Liver (tissue), 9 donors: ENCODE data around the gene SEC62. TPM values are rescaled to one million over a fixed set of nuclear protein-coding genes. Genes with fewer than 3 reads are reported as not detected.

ENCODE experiments used
- DNase-seq: peaks from one replicate; pipeline ENCODE4 v3.0.0-alpha.2; 2017; ENCODE audit warnings: low spot score
- H3K27ac ChIP-seq, 2 donors: one replicate each; pipeline ENCODE4 v1.7.0; 2013; ENCODE audit warnings: inconsistent platforms in 2 of 2, low read length in 2 of 2, control low read depth in 1 of 2, low read depth in 1 of 2, mild to moderate bottlenecking in 1 of 2
- H3K27me3 ChIP-seq, 4 donors: one replicate each; pipeline versions ENCODE4 v1.6.1 to v1.7.0; 2013; ENCODE audit warnings: low read length in 3 of 4, inconsistent platforms in 1 of 4, mild to moderate bottlenecking in 1 of 4, moderate library complexity in 1 of 4; ENCODE audit not compliant: control insufficient read depth in 4 of 4, insufficient read depth in 4 of 4
- H3K36me3 ChIP-seq, 4 donors: one replicate each; pipeline versions ENCODE4 v1.6.1 to v1.7.0; 2013; ENCODE audit warnings: low read length in 3 of 4, mild to moderate bottlenecking in 3 of 4, low read depth in 1 of 4, moderate library complexity in 1 of 4; ENCODE audit not compliant: control insufficient read depth in 4 of 4, insufficient read depth in 3 of 4
- H3K4me1 ChIP-seq, 4 donors: one replicate each; pipeline versions ENCODE4 v1.6.1 to v1.7.0; 2013; ENCODE audit warnings: low read length in 3 of 4, mild to moderate bottlenecking in 3 of 4, moderate library complexity in 1 of 4; ENCODE audit not compliant: control insufficient read depth in 4 of 4, insufficient read depth in 4 of 4
- H3K4me3 ChIP-seq, 3 donors: one replicate each; pipeline versions ENCODE4 v1.6.1 to v1.7.0; 2013; ENCODE audit warnings: low read length in 3 of 3, control low read depth in 1 of 3, low read depth in 1 of 3, mild to moderate bottlenecking in 1 of 3
- H3K9ac ChIP-seq, 2 donors: one replicate each; pipeline ENCODE4 v1.7.0; 2013; ENCODE audit warnings: low read length in 2 of 2, mild to moderate bottlenecking in 2 of 2, moderate library complexity in 2 of 2, control low read depth in 1 of 2, low read depth in 1 of 2
- H3K9me3 ChIP-seq, 4 donors: one replicate each; pipeline versions ENCODE4 v1.6.1 to v1.7.0; 2013; ENCODE audit warnings: low read length in 3 of 4; ENCODE audit not compliant: control insufficient read depth in 4 of 4
- EGR1 ChIP-seq, 2 donors: IDR thresholded peaks; 2 replicates each; pipeline ENCODE4 v1.6.1; 2016 to 2018; ENCODE audit warnings: antibody characterized with exemption in 2 of 2, low read depth in 2 of 2
- FOXA1 ChIP-seq: IDR thresholded peaks from 2 replicates; pipeline ENCODE4 v1.6.1; 2016; ENCODE audit warnings: antibody characterized with exemption
- GABPA ChIP-seq, 2 donors: IDR thresholded peaks in 1 of 2; conservative IDR thresholded peaks in 1 of 2; 2 replicates each; pipeline ENCODE4 v1.6.1; 2016; ENCODE audit warnings: antibody characterized with exemption in 2 of 2, mild to moderate bottlenecking in 1 of 2, moderate library complexity in 1 of 2
- HNF4A ChIP-seq, 2 donors: conservative IDR thresholded peaks; 2 replicates each; pipeline ENCODE4 v1.6.1; 2016; ENCODE audit warnings: antibody characterized with exemption in 2 of 2, mild to moderate bottlenecking in 2 of 2
- HNF4G ChIP-seq: IDR thresholded peaks from 2 replicates; pipeline ENCODE4 v1.6.1; 2016; ENCODE audit warnings: antibody characterized with exemption
- JUND ChIP-seq, 2 donors: IDR thresholded peaks; 2 replicates each; pipeline ENCODE4 v1.6.1; 2016; ENCODE audit warnings: antibody characterized with exemption in 2 of 2
- NR2F2 ChIP-seq: IDR thresholded peaks from 2 replicates; pipeline ENCODE4 v1.6.1; 2016; ENCODE audit warnings: antibody characterized with exemption
- RAD21 ChIP-seq, 2 donors: IDR thresholded peaks; 2 replicates each; pipeline ENCODE4 v1.6.1; 2016; ENCODE audit warnings: antibody characterized with exemption in 2 of 2, mild to moderate bottlenecking in 2 of 2
- RXRA ChIP-seq, 2 donors: IDR thresholded peaks; 2 replicates each; pipeline ENCODE4 v1.6.1; 2017 to 2018; ENCODE audit warnings: antibody characterized with exemption in 2 of 2, mild to moderate bottlenecking in 1 of 2
- SP1 ChIP-seq: IDR thresholded peaks from 2 replicates; pipeline ENCODE4 v1.6.1; 2018; ENCODE audit warnings: antibody characterized with exemption, mild to moderate bottlenecking
- TAF1 ChIP-seq: conservative IDR thresholded peaks from 2 replicates; pipeline ENCODE4 v1.6.1; 2016; ENCODE audit warnings: antibody characterized with exemption, mild to moderate bottlenecking
- YY1 ChIP-seq: IDR thresholded peaks from 2 replicates; pipeline ENCODE4 v1.6.1; 2016; ENCODE audit warnings: antibody characterized with exemption, mild to moderate bottlenecking
- WGBS: extraction: QIAGEN DNeasy Blood & Tissue Kit; methylation state at CpG from one replicate; pipeline ENCODE4 v1.1.7; 2013; 5-methylcytosine and 5-hydroxymethylcytosine counted together
- polyA plus RNA-seq, 2 donors: library from polyadenylated mRNA; stranded (reverse) in 1 of 2; unstranded in 1 of 2; fragments of 200-250 nt in 1 of 2; fragments of >200 nt in 1 of 2; fragmentation: Nextera tagmentation in 1 of 2; extraction: Ambion mirVana in 1 of 2; gene quantifications; one replicate each; pipeline versions ENCODE4 v1.2.1 to v1.2.3, GENCODE V29; 2013 to 2015
- total RNA-seq, 2 donors: library from RNA; depleted of rRNA; stranded (reverse); fragments of >200 nt; gene quantifications; one replicate each; pipeline ENCODE4 v1.2.3, GENCODE V29; 2014
- TF ChIP-seq, protein P1 (sequence below): IDR thresholded peaks from 2 replicates; pipeline ENCODE4 v1.6.1; 2016; ENCODE audit warnings: antibody characterized with exemption
- TF ChIP-seq, protein P2 (sequence below): fragments of 150-350 bp; IDR thresholded peaks from 2 replicates; pipeline ENCODE4 v1.5.1; 2017; ENCODE audit warnings: improper control_type of control experiment, low read depth, low read length; ENCODE audit not compliant: missing input control
- TF ChIP-seq, protein P3 (sequence below): IDR thresholded peaks from 2 replicates; pipeline ENCODE4 v1.6.1; 2016; ENCODE audit warnings: antibody characterized with exemption, mild to moderate bottlenecking
- TF ChIP-seq, protein P4 (sequence below): IDR thresholded peaks from 2 replicates; pipeline ENCODE4 v1.6.1; 2016; ENCODE audit warnings: antibody characterized with exemption
- donor health status: healthy.
- donor health status: healthy.
- donor health status: healthy.
- donor health status: healthy.
- donor health status: healthy.

Gene SEC62
- total and polyA plus RNA-seq, 4 donors = 40.1 to 200 (median 63.3) TPM

DNA sequence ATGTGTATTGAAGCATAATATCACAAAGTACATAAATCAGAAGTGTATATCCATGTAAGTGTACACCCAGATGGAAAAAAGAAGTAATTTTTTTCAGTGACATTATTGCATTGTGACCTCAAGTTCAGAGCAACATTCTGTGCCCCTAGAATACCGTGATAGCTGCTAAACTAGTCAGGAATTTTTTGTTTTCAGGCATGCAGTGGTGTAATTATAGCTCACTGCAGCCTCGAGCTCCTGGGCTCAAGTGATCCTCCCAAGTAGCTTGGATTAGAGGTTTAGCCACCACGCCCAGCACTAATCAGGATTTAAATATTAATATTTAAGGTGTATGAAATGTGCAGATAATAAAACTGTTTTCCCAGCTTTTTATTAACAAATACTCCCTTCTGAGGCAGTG, 25.5 kb downstream of the SEC62 start:
- H3K36me3 ChIP-seq = peaks cover 3 to 66% (median 46%) of the 10 kb centered on the region in 4 donors
- H3K27ac ChIP-seq = no peak overlapping the region
- H3K9ac ChIP-seq = no peak overlapping the region
- WGBS = 90% methylated on average over 3 of the region's 3 CpGs
- no peak overlapping the region for H3K4me3 ChIP-seq
- no peak for DNase-seq
- no peaks in the 10 kb centered on the region for H3K27me3 ChIP-seq
- TF ChIP-seq HNF4G (no peak), RAD21 (IDR thresholded peaks at IDR 0.05) (no peak), YY1 (no peak), HNF4A (conservative IDR thresholded peaks at IDR 0.05) (no peak), SP1 (no peak), JUND (IDR thresholded peaks at IDR 0.05) (no peak), RXRA (IDR thresholded peaks at IDR 0.05) (no peak), TAF1 (no peak), EGR1 (IDR thresholded peaks at IDR 0.05; ENCODE audit: low read depth in 2 of 2) (no peak), NR2F2 (no peak), GABPA (IDR thresholded peaks at IDR 0.05 in 1 of 2, conservative IDR thresholded peaks at IDR 0.05 in 1 of 2) (no peak)
- TF ChIP-seq, protein P1, sequence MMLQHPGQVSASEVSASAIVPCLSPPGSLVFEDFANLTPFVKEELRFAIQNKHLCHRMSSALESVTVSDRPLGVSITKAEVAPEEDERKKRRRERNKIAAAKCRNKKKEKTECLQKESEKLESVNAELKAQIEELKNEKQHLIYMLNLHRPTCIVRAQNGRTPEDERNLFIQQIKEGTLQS = no peak
- TF ChIP-seq, protein P2, sequence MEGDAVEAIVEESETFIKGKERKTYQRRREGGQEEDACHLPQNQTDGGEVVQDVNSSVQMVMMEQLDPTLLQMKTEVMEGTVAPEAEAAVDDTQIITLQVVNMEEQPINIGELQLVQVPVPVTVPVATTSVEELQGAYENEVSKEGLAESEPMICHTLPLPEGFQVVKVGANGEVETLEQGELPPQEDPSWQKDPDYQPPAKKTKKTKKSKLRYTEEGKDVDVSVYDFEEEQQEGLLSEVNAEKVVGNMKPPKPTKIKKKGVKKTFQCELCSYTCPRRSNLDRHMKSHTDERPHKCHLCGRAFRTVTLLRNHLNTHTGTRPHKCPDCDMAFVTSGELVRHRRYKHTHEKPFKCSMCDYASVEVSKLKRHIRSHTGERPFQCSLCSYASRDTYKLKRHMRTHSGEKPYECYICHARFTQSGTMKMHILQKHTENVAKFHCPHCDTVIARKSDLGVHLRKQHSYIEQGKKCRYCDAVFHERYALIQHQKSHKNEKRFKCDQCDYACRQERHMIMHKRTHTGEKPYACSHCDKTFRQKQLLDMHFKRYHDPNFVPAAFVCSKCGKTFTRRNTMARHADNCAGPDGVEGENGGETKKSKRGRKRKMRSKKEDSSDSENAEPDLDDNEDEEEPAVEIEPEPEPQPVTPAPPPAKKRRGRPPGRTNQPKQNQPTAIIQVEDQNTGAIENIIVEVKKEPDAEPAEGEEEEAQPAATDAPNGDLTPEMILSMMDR = no peak
- TF ChIP-seq, protein P3, sequence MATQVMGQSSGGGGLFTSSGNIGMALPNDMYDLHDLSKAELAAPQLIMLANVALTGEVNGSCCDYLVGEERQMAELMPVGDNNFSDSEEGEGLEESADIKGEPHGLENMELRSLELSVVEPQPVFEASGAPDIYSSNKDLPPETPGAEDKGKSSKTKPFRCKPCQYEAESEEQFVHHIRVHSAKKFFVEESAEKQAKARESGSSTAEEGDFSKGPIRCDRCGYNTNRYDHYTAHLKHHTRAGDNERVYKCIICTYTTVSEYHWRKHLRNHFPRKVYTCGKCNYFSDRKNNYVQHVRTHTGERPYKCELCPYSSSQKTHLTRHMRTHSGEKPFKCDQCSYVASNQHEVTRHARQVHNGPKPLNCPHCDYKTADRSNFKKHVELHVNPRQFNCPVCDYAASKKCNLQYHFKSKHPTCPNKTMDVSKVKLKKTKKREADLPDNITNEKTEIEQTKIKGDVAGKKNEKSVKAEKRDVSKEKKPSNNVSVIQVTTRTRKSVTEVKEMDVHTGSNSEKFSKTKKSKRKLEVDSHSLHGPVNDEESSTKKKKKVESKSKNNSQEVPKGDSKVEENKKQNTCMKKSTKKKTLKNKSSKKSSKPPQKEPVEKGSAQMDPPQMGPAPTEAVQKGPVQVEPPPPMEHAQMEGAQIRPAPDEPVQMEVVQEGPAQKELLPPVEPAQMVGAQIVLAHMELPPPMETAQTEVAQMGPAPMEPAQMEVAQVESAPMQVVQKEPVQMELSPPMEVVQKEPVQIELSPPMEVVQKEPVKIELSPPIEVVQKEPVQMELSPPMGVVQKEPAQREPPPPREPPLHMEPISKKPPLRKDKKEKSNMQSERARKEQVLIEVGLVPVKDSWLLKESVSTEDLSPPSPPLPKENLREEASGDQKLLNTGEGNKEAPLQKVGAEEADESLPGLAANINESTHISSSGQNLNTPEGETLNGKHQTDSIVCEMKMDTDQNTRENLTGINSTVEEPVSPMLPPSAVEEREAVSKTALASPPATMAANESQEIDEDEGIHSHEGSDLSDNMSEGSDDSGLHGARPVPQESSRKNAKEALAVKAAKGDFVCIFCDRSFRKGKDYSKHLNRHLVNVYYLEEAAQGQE = no peak
- TF ChIP-seq, protein P4, sequence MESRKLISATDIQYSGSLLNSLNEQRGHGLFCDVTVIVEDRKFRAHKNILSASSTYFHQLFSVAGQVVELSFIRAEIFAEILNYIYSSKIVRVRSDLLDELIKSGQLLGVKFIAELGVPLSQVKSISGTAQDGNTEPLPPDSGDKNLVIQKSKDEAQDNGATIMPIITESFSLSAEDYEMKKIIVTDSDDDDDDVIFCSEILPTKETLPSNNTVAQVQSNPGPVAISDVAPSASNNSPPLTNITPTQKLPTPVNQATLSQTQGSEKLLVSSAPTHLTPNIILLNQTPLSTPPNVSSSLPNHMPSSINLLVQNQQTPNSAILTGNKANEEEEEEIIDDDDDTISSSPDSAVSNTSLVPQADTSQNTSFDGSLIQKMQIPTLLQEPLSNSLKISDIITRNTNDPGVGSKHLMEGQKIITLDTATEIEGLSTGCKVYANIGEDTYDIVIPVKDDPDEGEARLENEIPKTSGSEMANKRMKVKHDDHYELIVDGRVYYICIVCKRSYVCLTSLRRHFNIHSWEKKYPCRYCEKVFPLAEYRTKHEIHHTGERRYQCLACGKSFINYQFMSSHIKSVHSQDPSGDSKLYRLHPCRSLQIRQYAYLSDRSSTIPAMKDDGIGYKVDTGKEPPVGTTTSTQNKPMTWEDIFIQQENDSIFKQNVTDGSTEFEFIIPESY = no peak
- H3K9me3 ChIP-seq = no peaks in the 10 kb centered on the region
- no peaks in the 10 kb centered on the region for H3K4me1 ChIP-seq

DNA sequence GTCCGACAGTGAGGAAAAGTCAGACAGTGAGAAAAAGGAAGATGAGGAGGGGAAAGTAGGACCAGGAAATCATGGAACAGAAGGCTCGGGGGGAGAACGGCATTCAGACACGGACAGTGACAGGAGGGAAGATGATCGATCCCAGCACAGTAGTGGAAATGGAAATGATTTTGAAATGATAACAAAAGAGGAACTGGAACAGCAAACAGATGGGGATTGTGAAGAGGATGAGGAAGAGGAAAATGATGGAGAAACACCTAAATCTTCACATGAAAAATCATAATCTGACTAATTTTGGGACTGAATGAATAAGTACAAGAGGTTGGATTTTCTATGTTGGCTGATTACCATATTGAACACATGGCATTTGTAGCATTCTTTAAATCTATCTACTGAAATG, 26.2 kb downstream of the SEC62 start:
- no peaks in the 10 kb centered on the region for H3K27me3 ChIP-seq
- H3K4me3 ChIP-seq = no peak overlapping the region
- H3K36me3 ChIP-seq = peaks cover 3 to 59% (median 42%) of the 10 kb centered on the region in 4 donors
- no peak overlapping the region for H3K27ac ChIP-seq
- no peak for DNase-seq
- H3K4me1 ChIP-seq = no peaks in the 10 kb centered on the region
- WGBS = 88% methylated on average over 5 of the region's 5 CpGs
- H3K9me3 ChIP-seq = no peaks in the 10 kb centered on the region
- H3K9ac ChIP-seq = no peak overlapping the region
- TF ChIP-seq GABPA (IDR thresholded peaks at IDR 0.05 in 1 of 2, conservative IDR thresholded peaks at IDR 0.05 in 1 of 2) (no peak), NR2F2 (no peak), SP1 (no peak), RXRA (IDR thresholded peaks at IDR 0.05) (no peak), FOXA1 (no peak), JUND (IDR thresholded peaks at IDR 0.05) (no peak), YY1 (no peak), HNF4G (no peak), TAF1 (no peak), RAD21 (IDR thresholded peaks at IDR 0.05) (no peak)
- TF ChIP-seq, protein P1 = no peak
- TF ChIP-seq, protein P2 = no peak
- TF ChIP-seq, protein P3 = no peak
